H1 (cell line): ENCODE results near the gene CACNA2D1. TPM values are rescaled to one million over a fixed set of nuclear protein-coding genes. Genes with fewer than 3 reads are reported as not detected.

Experiments
- POU5F1 ChIP-seq: IDR thresholded peaks from 2 replicates; pipeline ENCODE4 v1.6.1; 2011; ENCODE audit warnings: low read depth, mild to moderate bottlenecking, low read length, moderate library complexity
- RAD21 ChIP-seq, 2 experiments: IDR thresholded peaks in 1 of 2; conservative IDR thresholded peaks in 1 of 2; 2 replicates each; pipeline ENCODE4 v1.6.1; 2011; ENCODE audit warnings: low read depth in 2 of 2, low read length in 2 of 2, improper control_type of control experiment in 1 of 2, inconsistent platforms in 1 of 2, mild to moderate bottlenecking in 1 of 2, moderate library complexity in 1 of 2
- polyA plus RNA-seq, 7 experiments: library from polyadenylated mRNA; depleted of rRNA in 3 of 7; stranded (reverse) in 5 of 7; unstranded in 2 of 7; fragments of >200 nt in 5 of 7; fragments of 200-250 nt in 2 of 7; gene quantifications; 1 replicate in 5 of 7; 2 replicates in 1 of 7; 4 replicates in 1 of 7; pipeline versions ENCODE4 v1.2.1 to v1.2.3, GENCODE V29; 2011 to 2013; ENCODE audit warnings: missing spikeins in 2 of 7, mixed read lengths in 2 of 7
- total RNA-seq: library from RNA; stranded (reverse); fragmentation: NEBNext Ultra II Directional; extraction: Animal tissue kit (Norgen Biotek cat#: 25700); gene quantifications from 2 replicates; pipeline ENCODE4 v1.2.1, GENCODE V29; 2021
- TF ChIP-seq, protein P1 (sequence below): fragments of 300-600 bp; sonication (generic); IDR thresholded peaks from 2 replicates; pipeline ENCODE4 v1.7.1; 2012; ENCODE audit warnings: low read length, moderate library complexity, mild to moderate bottlenecking, inconsistent platforms; ENCODE audit not compliant: insufficient replicate concordance

The CACNA2D1 gene
- total and polyA plus RNA-seq, 2 of the 8 experiments (the other 6 are each of a cell fraction or from before 2014, with no cell fraction given), result 4.3 to 27.3 TPM

DNA sequence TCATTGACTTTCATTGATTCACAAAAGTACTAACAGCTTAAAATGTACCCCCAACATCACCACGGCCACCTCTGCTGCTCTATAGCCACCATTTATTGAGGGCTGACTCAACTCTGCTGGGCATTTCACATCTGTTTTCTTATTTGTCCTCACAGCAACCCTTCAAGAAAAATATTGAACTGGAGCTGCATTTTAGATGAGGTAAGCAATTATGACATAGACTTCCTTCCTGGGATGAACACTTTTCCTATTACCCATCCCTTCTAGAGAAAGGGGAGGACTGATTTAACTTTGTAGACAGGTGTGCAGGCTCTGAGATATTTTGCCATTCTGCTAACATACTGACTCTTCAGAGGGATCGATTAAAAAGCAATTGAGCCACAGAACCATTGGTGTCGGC, 217.4 kb downstream of the CACNA2D1 start (continued):
- TF ChIP-seq, protein P1, sequence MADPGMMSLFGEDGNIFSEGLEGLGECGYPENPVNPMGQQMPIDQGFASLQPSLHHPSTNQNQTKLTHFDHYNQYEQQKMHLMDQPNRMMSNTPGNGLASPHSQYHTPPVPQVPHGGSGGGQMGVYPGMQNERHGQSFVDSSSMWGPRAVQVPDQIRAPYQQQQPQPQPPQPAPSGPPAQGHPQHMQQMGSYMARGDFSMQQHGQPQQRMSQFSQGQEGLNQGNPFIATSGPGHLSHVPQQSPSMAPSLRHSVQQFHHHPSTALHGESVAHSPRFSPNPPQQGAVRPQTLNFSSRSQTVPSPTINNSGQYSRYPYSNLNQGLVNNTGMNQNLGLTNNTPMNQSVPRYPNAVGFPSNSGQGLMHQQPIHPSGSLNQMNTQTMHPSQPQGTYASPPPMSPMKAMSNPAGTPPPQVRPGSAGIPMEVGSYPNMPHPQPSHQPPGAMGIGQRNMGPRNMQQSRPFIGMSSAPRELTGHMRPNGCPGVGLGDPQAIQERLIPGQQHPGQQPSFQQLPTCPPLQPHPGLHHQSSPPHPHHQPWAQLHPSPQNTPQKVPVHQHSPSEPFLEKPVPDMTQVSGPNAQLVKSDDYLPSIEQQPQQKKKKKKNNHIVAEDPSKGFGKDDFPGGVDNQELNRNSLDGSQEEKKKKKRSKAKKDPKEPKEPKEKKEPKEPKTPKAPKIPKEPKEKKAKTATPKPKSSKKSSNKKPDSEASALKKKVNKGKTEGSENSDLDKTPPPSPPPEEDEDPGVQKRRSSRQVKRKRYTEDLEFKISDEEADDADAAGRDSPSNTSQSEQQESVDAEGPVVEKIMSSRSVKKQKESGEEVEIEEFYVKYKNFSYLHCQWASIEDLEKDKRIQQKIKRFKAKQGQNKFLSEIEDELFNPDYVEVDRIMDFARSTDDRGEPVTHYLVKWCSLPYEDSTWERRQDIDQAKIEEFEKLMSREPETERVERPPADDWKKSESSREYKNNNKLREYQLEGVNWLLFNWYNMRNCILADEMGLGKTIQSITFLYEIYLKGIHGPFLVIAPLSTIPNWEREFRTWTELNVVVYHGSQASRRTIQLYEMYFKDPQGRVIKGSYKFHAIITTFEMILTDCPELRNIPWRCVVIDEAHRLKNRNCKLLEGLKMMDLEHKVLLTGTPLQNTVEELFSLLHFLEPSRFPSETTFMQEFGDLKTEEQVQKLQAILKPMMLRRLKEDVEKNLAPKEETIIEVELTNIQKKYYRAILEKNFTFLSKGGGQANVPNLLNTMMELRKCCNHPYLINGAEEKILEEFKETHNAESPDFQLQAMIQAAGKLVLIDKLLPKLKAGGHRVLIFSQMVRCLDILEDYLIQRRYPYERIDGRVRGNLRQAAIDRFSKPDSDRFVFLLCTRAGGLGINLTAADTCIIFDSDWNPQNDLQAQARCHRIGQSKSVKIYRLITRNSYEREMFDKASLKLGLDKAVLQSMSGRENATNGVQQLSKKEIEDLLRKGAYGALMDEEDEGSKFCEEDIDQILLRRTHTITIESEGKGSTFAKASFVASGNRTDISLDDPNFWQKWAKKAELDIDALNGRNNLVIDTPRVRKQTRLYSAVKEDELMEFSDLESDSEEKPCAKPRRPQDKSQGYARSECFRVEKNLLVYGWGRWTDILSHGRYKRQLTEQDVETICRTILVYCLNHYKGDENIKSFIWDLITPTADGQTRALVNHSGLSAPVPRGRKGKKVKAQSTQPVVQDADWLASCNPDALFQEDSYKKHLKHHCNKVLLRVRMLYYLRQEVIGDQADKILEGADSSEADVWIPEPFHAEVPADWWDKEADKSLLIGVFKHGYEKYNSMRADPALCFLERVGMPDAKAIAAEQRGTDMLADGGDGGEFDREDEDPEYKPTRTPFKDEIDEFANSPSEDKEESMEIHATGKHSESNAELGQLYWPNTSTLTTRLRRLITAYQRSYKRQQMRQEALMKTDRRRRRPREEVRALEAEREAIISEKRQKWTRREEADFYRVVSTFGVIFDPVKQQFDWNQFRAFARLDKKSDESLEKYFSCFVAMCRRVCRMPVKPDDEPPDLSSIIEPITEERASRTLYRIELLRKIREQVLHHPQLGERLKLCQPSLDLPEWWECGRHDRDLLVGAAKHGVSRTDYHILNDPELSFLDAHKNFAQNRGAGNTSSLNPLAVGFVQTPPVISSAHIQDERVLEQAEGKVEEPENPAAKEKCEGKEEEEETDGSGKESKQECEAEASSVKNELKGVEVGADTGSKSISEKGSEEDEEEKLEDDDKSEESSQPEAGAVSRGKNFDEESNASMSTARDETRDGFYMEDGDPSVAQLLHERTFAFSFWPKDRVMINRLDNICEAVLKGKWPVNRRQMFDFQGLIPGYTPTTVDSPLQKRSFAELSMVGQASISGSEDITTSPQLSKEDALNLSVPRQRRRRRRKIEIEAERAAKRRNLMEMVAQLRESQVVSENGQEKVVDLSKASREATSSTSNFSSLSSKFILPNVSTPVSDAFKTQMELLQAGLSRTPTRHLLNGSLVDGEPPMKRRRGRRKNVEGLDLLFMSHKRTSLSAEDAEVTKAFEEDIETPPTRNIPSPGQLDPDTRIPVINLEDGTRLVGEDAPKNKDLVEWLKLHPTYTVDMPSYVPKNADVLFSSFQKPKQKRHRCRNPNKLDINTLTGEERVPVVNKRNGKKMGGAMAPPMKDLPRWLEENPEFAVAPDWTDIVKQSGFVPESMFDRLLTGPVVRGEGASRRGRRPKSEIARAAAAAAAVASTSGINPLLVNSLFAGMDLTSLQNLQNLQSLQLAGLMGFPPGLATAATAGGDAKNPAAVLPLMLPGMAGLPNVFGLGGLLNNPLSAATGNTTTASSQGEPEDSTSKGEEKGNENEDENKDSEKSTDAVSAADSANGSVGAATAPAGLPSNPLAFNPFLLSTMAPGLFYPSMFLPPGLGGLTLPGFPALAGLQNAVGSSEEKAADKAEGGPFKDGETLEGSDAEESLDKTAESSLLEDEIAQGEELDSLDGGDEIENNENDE, result no peak
- TF ChIP-seq POU5F1 (no peak), RAD21 (IDR thresholded peaks at IDR 0.05 in 1 of 2, conservative IDR thresholded peaks at IDR 0.05 in 1 of 2; ENCODE audit: low read depth in 2 of 2, low read length in 2 of 2) (no peak)
- TF ChIP-seq, all 59 proteins: peak for 0
